Muscle layer of duodenum (tissue), 2 donors: ENCODE results near the gene RPL27A.
A peak's percentile ranks its signal among the peaks of the same experiment; 100 is the strongest.

Experiments used
- H3K27ac ChIP-seq: one replicate; pipeline ENCODE4 v1.7.0; 2013; ENCODE audit warnings: mild to moderate bottlenecking, low read length
- H3K27me3 ChIP-seq: one replicate; pipeline ENCODE4 v1.7.0; 2013; ENCODE audit warnings: low read depth, mild to moderate bottlenecking, control low read depth, low read length
- H3K36me3 ChIP-seq, 2 donors: one replicate each; pipeline ENCODE4 v1.7.0; 2013; ENCODE audit warnings: low read length in 2 of 2, control low read depth in 1 of 2, mild to moderate bottlenecking in 1 of 2; ENCODE audit not compliant: insufficient read depth in 2 of 2, control insufficient read depth in 1 of 2
- H3K4me1 ChIP-seq, 2 donors: one replicate each; pipeline ENCODE4 v1.7.0; 2013; ENCODE audit warnings: low read length in 2 of 2, mild to moderate bottlenecking in 2 of 2, control low read depth in 1 of 2, moderate library complexity in 1 of 2; ENCODE audit not compliant: insufficient read depth in 2 of 2, control insufficient read depth in 1 of 2
- H3K4me3 ChIP-seq, 2 donors: one replicate each; pipeline ENCODE4 v1.7.0; 2013; ENCODE audit warnings: low read length in 2 of 2, low read depth in 1 of 2, mild to moderate bottlenecking in 1 of 2
- H3K9me3 ChIP-seq, 2 donors: one replicate each; pipeline ENCODE4 v1.7.0; 2013; ENCODE audit warnings: low read length in 2 of 2, control low read depth in 1 of 2, mild to moderate bottlenecking in 1 of 2; ENCODE audit not compliant: control insufficient read depth in 1 of 2
- donor health status: healthy.

The RPL27A gene

GRCh38 chr11:8676458-8676857 lies 6.1 kb upstream of the RPL27A start:
- Histone ChIP-seq H3K27ac (no peak overlapping the region), H3K36me3 (peaks cover 0 to 16% of the 10 kb centered on the region in 2 donors), H3K27me3 (no peaks in the 10 kb centered on the region), H3K4me1 (peaks cover 9% of the 10 kb centered on the region in 2 donors), H3K9me3 (no peaks in the 10 kb centered on the region), H3K4me3 (no peak overlapping the region)

- Histone ChIP-seq H3K4me1 (peaks cover 0 to 11% of the 10 kb centered on the region in 2 donors), H3K36me3 (peaks cover 1 to 24% of the 10 kb centered on the region in 2 donors), H3K27ac (no peak overlapping the region), H3K4me3 (no peak overlapping the region), H3K27me3 (no peaks in the 10 kb centered on the region), H3K9me3 (no peaks in the 10 kb centered on the region)
These were observed 3.6 kb upstream of the RPL27A start for GRCh38 chr11:8679006-8679405.

- peaks cover 27 to 50% of the 10 kb centered on the region in 2 donors for H3K36me3 ChIP-seq
- peak overlapping the region; percentile 98 for H3K27ac ChIP-seq
- H3K9me3 ChIP-seq = no peaks in the 10 kb centered on the region
- H3K27me3 ChIP-seq = no peaks in the 10 kb centered on the region
- peak overlapping the region; percentile 95 to 99 for H3K4me3 ChIP-seq
- H3K4me1 ChIP-seq = peaks cover 0 to 16% of the 10 kb centered on the region in 2 donors
These were observed 722 bp upstream of the RPL27A start for GRCh38 chr11:8681837-8682302.

GRCh38 chr11:8683115-8683807 lies 669 bp downstream of the RPL27A start:
- Histone ChIP-seq H3K4me1 (peaks cover 0 to 23% of the 10 kb centered on the region in 2 donors), H3K9me3 (no peaks in the 10 kb centered on the region), H3K4me3 (peak overlapping the region; percentile 95 to 99), H3K27me3 (no peaks in the 10 kb centered on the region), H3K36me3 (peaks cover 28 to 50% of the 10 kb centered on the region in 2 donors), H3K27ac (peak overlapping the region; percentile 98)

- Histone ChIP-seq H3K9me3 (no peaks in the 10 kb centered on the region), H3K27me3 (no peaks in the 10 kb centered on the region), H3K4me1 (peaks cover 0 to 23% of the 10 kb centered on the region in 2 donors), H3K27ac (peak overlapping the region; percentile 98), H3K4me3 (peak overlapping the region in 1 of 2 donors; percentile 95), H3K36me3 (peaks cover 28 to 40% of the 10 kb centered on the region in 2 donors)
These were observed 2.2 kb downstream of the RPL27A start for GRCh38 chr11:8684600-8685290.

- Histone ChIP-seq H3K27ac (no peak overlapping the region), H3K9me3 (no peaks in the 10 kb centered on the region), H3K27me3 (no peaks in the 10 kb centered on the region), H3K4me1 (peaks cover 0 to 23% of the 10 kb centered on the region in 2 donors), H3K36me3 (peaks cover 28 to 41% of the 10 kb centered on the region in 2 donors), H3K4me3 (no peak overlapping the region)
These were observed 2.7 kb downstream of the RPL27A start for GRCh38 chr11:8685306-8685705.

GRCh38 chr11:8685820-8686219 lies 3.2 kb downstream of the RPL27A start:
- Histone ChIP-seq H3K4me3 (no peak overlapping the region), H3K4me1 (peaks cover 0 to 23% of the 10 kb centered on the region in 2 donors), H3K9me3 (no peaks in the 10 kb centered on the region), H3K36me3 (peaks cover 28 to 41% of the 10 kb centered on the region in 2 donors), H3K27ac (no peak overlapping the region), H3K27me3 (no peaks in the 10 kb centered on the region)

GRCh38 chr11:8686325-8686724 lies 3.7 kb downstream of the RPL27A start:
- peaks cover 28 to 42% of the 10 kb centered on the region in 2 donors for H3K36me3 ChIP-seq
- H3K4me1 ChIP-seq = peaks cover 0 to 22% of the 10 kb centered on the region in 2 donors
- H3K27ac ChIP-seq = no peak overlapping the region
- no peak overlapping the region for H3K4me3 ChIP-seq
- no peaks in the 10 kb centered on the region for H3K27me3 ChIP-seq
- no peaks in the 10 kb centered on the region for H3K9me3 ChIP-seq

GRCh38 chr11:8688414-8689362 lies 6.1 kb downstream of the RPL27A start:
- H3K27me3 ChIP-seq = no peaks in the 10 kb centered on the region
- peak overlapping the region; percentile 84 for H3K27ac ChIP-seq
- H3K4me1 ChIP-seq = peaks cover 0 to 20% of the 10 kb centered on the region in 2 donors
- H3K36me3 ChIP-seq = peaks cover 44 to 56% of the 10 kb centered on the region in 2 donors
- H3K9me3 ChIP-seq = no peaks in the 10 kb centered on the region
- H3K4me3 ChIP-seq = peak overlapping the region; percentile 73 to 77

GRCh38 chr11:8689726-8690255 lies 7.2 kb downstream of the RPL27A start:
- no peaks in the 10 kb centered on the region for H3K27me3 ChIP-seq
- H3K36me3 ChIP-seq = peaks cover 45 to 58% of the 10 kb centered on the region in 2 donors
- H3K4me1 ChIP-seq = peaks cover 0 to 12% of the 10 kb centered on the region in 2 donors
- H3K27ac ChIP-seq = peak overlapping the region; percentile 84
- H3K4me3 ChIP-seq = peak overlapping the region; percentile 73 to 77
- H3K9me3 ChIP-seq = no peaks in the 10 kb centered on the region
